Fibroblast of peridontal ligament (primary cell): ENCODE data around the gene CCDC188.

Source experiments
- DNase-seq: peaks from one replicate; pipeline ENCODE4 v3.0.0-alpha.2; 2010; ENCODE audit errors: extremely low read depth

Gene CCDC188

GRCh38 chr22:20149257-20150250 is 1.3 kb downstream of the CCDC188 start:
- DNase-seq = no peak

- DNase-seq = no peak
These were observed 2.4 kb downstream of the CCDC188 start for GRCh38 chr22:20148414-20148813.

GRCh38 chr22:20147237-20147988 is 3.4 kb downstream of the CCDC188 start:
- DNase-seq = no peak

- DNase-seq = no peak
These were observed 4.1 kb downstream of the CCDC188 start for GRCh38 chr22:20146777-20147176.

- no peak for DNase-seq
These were observed 5.0 kb downstream of the CCDC188 start for GRCh38 chr22:20145832-20146223.

- DNase-seq = no peak
These were observed 5.5 kb downstream of the CCDC188 start for GRCh38 chr22:20145206-20145831.

- DNase-seq = no peak
These were observed 6.8 kb downstream of the CCDC188 start for GRCh38 chr22:20143883-20144665.

- no peak for DNase-seq
These were observed 7.9 kb downstream of the CCDC188 start for GRCh38 chr22:20142711-20143621.

- DNase-seq = peak; percentile 56
These were observed 9.4 kb downstream of the CCDC188 start for GRCh38 chr22:20141186-20142077.

GRCh38 chr22:20140521-20140964 is 10.3 kb downstream of the CCDC188 start:
- no peak for DNase-seq

GRCh38 chr22:20140107-20140445 is 10.8 kb downstream of the CCDC188 start:
- no peak for DNase-seq

- no peak for DNase-seq
These were observed 11.3 kb downstream of the CCDC188 start for GRCh38 chr22:20139391-20140106.

GRCh38 chr22:20138868-20139267 is 12.0 kb downstream of the CCDC188 start:
- no peak for DNase-seq

GRCh38 chr22:20138417-20138738 is 12.5 kb downstream of the CCDC188 start:
- no peak for DNase-seq

GRCh38 chr22:20137671-20138416 is 13.0 kb downstream of the CCDC188 start:
- DNase-seq = no peak

GRCh38 chr22:20137113-20137512 is 13.7 kb downstream of the CCDC188 start:
- no peak for DNase-seq

GRCh38 chr22:20136603-20136873 is 14.3 kb downstream of the CCDC188 start:
- DNase-seq = no peak

- DNase-seq = no peak
These were observed 14.9 kb downstream of the CCDC188 start for GRCh38 chr22:20135806-20136602.
